Measurements from ENCODE around the gene BCL3.

Gene BCL3

GRCh38 chr19:44748426-44749254 is at the start of gene BCL3:
Gene BCL3 (plus strand): TSS chr19:44748708. CDS start chr19:44748791, 83 bp downstream.
- TF ChIP-seq, protein P1, sequence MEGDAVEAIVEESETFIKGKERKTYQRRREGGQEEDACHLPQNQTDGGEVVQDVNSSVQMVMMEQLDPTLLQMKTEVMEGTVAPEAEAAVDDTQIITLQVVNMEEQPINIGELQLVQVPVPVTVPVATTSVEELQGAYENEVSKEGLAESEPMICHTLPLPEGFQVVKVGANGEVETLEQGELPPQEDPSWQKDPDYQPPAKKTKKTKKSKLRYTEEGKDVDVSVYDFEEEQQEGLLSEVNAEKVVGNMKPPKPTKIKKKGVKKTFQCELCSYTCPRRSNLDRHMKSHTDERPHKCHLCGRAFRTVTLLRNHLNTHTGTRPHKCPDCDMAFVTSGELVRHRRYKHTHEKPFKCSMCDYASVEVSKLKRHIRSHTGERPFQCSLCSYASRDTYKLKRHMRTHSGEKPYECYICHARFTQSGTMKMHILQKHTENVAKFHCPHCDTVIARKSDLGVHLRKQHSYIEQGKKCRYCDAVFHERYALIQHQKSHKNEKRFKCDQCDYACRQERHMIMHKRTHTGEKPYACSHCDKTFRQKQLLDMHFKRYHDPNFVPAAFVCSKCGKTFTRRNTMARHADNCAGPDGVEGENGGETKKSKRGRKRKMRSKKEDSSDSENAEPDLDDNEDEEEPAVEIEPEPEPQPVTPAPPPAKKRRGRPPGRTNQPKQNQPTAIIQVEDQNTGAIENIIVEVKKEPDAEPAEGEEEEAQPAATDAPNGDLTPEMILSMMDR (IDR thresholded peaks at IDR 0.05; ENCODE audit: unreplicated experiment in 3 of 3): no peak
- peak within 1 kb of the TSS; percentile 88 to 95 (median 93) for H3K4me3 Mint-ChIP-seq

GRCh38 chr19:44700547-44700946 is 48.0 kb upstream of the BCL3 start:
- Mint-ChIP-seq H3K27me3 (ENCODE audit: low read depth) (peaks cover 10% of the 10 kb centered on the region), H3K9me3 (no peaks in the 10 kb centered on the region), H3K27ac (no peak overlapping the region), H3K4me1 (peaks cover 14% of the 10 kb centered on the region), H3K36me3 (ENCODE audit: low read depth) (no peaks in the 10 kb centered on the region), H3K4me3 (no peak overlapping the region)
- TF ChIP-seq, protein P1 (IDR thresholded peaks at IDR 0.05; ENCODE audit: unreplicated experiment in 3 of 3): no peak

More at GRCh38 chr19:44748426-44749254, at the start of gene BCL3:
- peaks cover 20% of the 10 kb centered on the region for H3K27me3 Mint-ChIP-seq (ENCODE audit: low read depth)
- peak within 1 kb of the TSS; percentile 81 to 92 (median 89) for H3K27ac Mint-ChIP-seq
- H3K36me3 Mint-ChIP-seq (ENCODE audit: low read depth): no peaks in the 10 kb centered on the region
- H3K4me1 Mint-ChIP-seq: peaks cover 36% of the 10 kb centered on the region
- H3K9me3 Mint-ChIP-seq: no peaks in the 10 kb centered on the region

GRCh38 chr19:44701228-44701627 is 47.3 kb upstream of the BCL3 start:
- H3K27ac Mint-ChIP-seq: no peak overlapping the region

DNA sequence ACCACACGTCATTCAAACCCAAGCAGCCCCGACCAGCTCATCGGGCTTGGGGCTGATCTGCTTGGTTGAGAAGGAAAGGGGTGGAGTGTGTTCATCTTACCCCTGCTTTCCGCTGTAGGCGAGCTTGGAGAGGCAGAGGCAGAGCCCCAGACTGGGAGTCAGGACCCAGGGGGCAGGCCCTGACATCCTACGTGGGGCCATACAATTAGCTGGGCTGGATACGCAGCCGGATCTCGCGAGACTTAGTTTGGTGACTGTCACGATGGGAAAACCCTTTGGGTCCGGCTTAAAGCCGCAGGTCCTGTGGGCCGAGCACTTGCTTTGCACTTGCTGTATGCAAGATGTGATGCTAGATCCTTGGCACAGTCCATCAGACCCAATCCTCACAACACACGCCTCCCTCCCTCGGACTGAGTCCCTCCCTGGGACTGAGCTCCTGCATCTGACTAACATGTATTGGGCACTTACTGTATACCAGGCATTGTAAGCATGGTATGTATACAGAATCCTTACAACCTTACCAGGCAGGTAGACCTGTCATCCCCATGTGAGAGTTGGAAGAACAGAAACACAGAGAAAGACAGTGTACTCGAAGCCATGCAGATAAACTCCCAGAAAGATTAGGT is 45.8 kb upstream of the BCL3 start:
- Mint-ChIP-seq H3K36me3 (ENCODE audit: low read depth) (no peaks in the 10 kb centered on the region), H3K4me1 (peaks cover 17% of the 10 kb centered on the region), H3K9me3 (no peaks in the 10 kb centered on the region), H3K27ac (no peak overlapping the region), H3K4me3 (no peak overlapping the region), H3K27me3 (ENCODE audit: low read depth) (peaks cover 10% of the 10 kb centered on the region)
- TF ChIP-seq, protein P1 (IDR thresholded peaks at IDR 0.05; ENCODE audit: unreplicated experiment in 3 of 3): no peak

More at GRCh38 chr19:44701228-44701627, 47.3 kb upstream of the BCL3 start:
- H3K36me3 Mint-ChIP-seq (ENCODE audit: low read depth): no peaks in the 10 kb centered on the region
- peaks cover 10% of the 10 kb centered on the region for H3K27me3 Mint-ChIP-seq (ENCODE audit: low read depth)
- H3K4me1 Mint-ChIP-seq: peaks cover 20% of the 10 kb centered on the region
- TF ChIP-seq, protein P1 (IDR thresholded peaks at IDR 0.05; ENCODE audit: unreplicated experiment in 3 of 3): no peak
- no peaks in the 10 kb centered on the region for H3K9me3 Mint-ChIP-seq
- H3K4me3 Mint-ChIP-seq: no peak overlapping the region

DNA sequence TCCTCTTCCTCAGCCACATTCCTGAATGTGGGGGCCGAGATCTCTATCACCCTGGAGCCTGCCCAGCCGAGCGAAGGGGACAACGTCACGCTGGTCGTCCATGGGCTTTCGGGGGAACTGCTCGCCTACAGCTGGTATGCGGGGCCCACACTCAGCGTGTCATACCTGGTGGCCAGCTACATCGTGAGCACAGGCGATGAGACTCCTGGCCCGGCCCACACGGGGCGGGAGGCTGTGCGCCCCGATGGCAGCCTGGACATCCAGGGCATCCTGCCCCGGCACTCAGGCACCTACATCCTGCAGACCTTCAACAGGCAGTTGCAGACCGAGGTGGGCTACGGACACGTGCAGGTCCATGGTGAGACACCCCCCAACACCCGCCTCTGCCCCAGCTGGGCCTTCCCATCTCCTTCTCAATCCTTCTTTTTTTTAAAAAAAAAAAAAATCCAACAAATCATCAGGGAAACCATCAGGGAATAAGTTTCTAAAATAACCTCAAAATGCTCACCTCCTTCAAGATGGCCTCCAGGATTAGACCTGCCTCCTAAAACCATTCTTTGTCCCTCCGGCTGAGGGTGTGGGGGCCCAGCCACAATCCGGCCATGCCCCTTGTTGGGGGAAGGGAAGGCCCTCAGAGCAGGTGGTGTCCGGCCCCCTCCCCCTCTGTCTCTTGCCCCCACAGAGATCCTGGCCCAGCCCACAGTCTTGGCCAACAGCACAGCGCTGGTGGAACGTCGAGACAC is 45.0 kb upstream of the BCL3 start:
- TF ChIP-seq, protein P1 (IDR thresholded peaks at IDR 0.05; ENCODE audit: unreplicated experiment in 3 of 3): no peak
- Mint-ChIP-seq H3K4me3 (no peak overlapping the region), H3K36me3 (ENCODE audit: low read depth) (no peaks in the 10 kb centered on the region), H3K4me1 (peaks cover 17% of the 10 kb centered on the region), H3K9me3 (no peaks in the 10 kb centered on the region), H3K27ac (no peak overlapping the region), H3K27me3 (ENCODE audit: low read depth) (peaks cover 4% of the 10 kb centered on the region)

All from nephron (organoid).